Astrocyte (in vitro differentiated cells and primary cell): Measurements from ENCODE around the gene SLC9A9. TPM values are rescaled to one million over a fixed set of nuclear protein-coding genes. Genes with fewer than 3 reads are reported as not detected.
A peak's percentile ranks its signal among the peaks of the same experiment; 100 is the strongest.

Source experiments
- DNase-seq: peaks from one replicate; pipeline ENCODE4 v3.0.0-alpha.2; 2010; ENCODE audit warnings: low read depth
- FAIRE-seq: peaks from 2 replicates; lab custom pipeline; 2011; peaks lifted over from hg19 to GRCh38; lab: Jason Lieb, UNC
- H2AFZ ChIP-seq: 2 replicates; pipeline ENCODE4 v1.6.0; 2012; ENCODE audit warnings: low read depth, low read length, inconsistent platforms
- H3K27ac ChIP-seq: 2 replicates; pipeline ENCODE4 v1.5.1; 2011; ENCODE audit warnings: low read depth, low read length, inconsistent platforms
- H3K27me3 ChIP-seq: 2 replicates; pipeline ENCODE4 v1.6.0; 2011; ENCODE audit warnings: low read length, inconsistent platforms; ENCODE audit not compliant: insufficient read depth
- H3K36me3 ChIP-seq: 2 replicates; pipeline ENCODE4 v1.5.1; 2011; ENCODE audit warnings: low read length, inconsistent platforms; ENCODE audit not compliant: insufficient read depth
- H3K4me1 ChIP-seq: 2 replicates; pipeline ENCODE4 v1.5.1; 2011; ENCODE audit warnings: low read length, inconsistent platforms; ENCODE audit not compliant: insufficient read depth
- H3K4me2 ChIP-seq: 2 replicates; pipeline ENCODE4 v1.6.0; 2012; ENCODE audit warnings: low read length, inconsistent platforms
- H3K4me3 ChIP-seq: 2 replicates; pipeline ENCODE4 v1.5.1; 2011; ENCODE audit warnings: low read depth, mild to moderate bottlenecking, low read length, inconsistent platforms; ENCODE audit not compliant: insufficient read depth
- H3K79me2 ChIP-seq: 2 replicates; pipeline ENCODE4 v1.6.0; 2012; ENCODE audit warnings: mild to moderate bottlenecking, low read length, inconsistent platforms; ENCODE audit not compliant: insufficient read depth
- H3K9ac ChIP-seq: 2 replicates; pipeline ENCODE4 v1.6.0; 2012; ENCODE audit warnings: mild to moderate bottlenecking, low read length, inconsistent platforms
- H3K9me3 ChIP-seq: 2 replicates; pipeline ENCODE4 v1.5.1; 2012; ENCODE audit warnings: low read depth, mild to moderate bottlenecking, low read length, inconsistent platforms; ENCODE audit not compliant: insufficient read depth
- H4K20me1 ChIP-seq: 2 replicates; pipeline ENCODE4 v1.6.0; 2012; ENCODE audit warnings: low read length, inconsistent platforms; ENCODE audit not compliant: insufficient read depth
- H3K27ac Mint-ChIP-seq: one replicate; pipeline ENCODE4 v1.8.0; 2021; ENCODE audit warnings: mild to moderate bottlenecking, mixed read lengths; ENCODE audit not compliant: unreplicated experiment
- H3K27me3 Mint-ChIP-seq: one replicate; pipeline ENCODE4 v1.8.0; 2021; ENCODE audit warnings: low read depth, mixed read lengths; ENCODE audit not compliant: unreplicated experiment
- H3K36me3 Mint-ChIP-seq: one replicate; pipeline ENCODE4 v1.8.0; 2021; ENCODE audit warnings: low read depth, mixed read lengths; ENCODE audit not compliant: unreplicated experiment
- H3K4me1 Mint-ChIP-seq: one replicate; pipeline ENCODE4 v1.8.0; 2021; ENCODE audit warnings: low read depth, mixed read lengths; ENCODE audit not compliant: unreplicated experiment
- H3K4me3 Mint-ChIP-seq: one replicate; pipeline ENCODE4 v1.8.0; 2021; ENCODE audit warnings: mild to moderate bottlenecking, moderate library complexity, mixed read lengths; ENCODE audit not compliant: unreplicated experiment
- H3K9me3 Mint-ChIP-seq: one replicate; pipeline ENCODE4 v1.8.0; 2021; ENCODE audit warnings: mild to moderate bottlenecking, mixed read lengths; ENCODE audit not compliant: unreplicated experiment
- EZH2 ChIP-seq: IDR thresholded peaks from 2 replicates; pipeline ENCODE4 v1.6.1; 2012; ENCODE audit warnings: mild to moderate bottlenecking, low read length, inconsistent platforms; ENCODE audit not compliant: insufficient read depth
- total RNA-seq: library from RNA; stranded (reverse); gene quantifications from 2 replicates; pipeline ENCODE4 v1.2.1, GENCODE V29; 2021
- TF ChIP-seq, protein P1 (sequence below): IDR thresholded peaks from 2 replicates; pipeline ENCODE4 v1.5.1; 2011; ENCODE audit warnings: low read depth, mild to moderate bottlenecking, inconsistent platforms, low read length, moderate library complexity; ENCODE audit not compliant: insufficient read depth

The SLC9A9 gene
- total RNA-seq, 1 donor from 2014 or later = 1.5 TPM

DNA sequence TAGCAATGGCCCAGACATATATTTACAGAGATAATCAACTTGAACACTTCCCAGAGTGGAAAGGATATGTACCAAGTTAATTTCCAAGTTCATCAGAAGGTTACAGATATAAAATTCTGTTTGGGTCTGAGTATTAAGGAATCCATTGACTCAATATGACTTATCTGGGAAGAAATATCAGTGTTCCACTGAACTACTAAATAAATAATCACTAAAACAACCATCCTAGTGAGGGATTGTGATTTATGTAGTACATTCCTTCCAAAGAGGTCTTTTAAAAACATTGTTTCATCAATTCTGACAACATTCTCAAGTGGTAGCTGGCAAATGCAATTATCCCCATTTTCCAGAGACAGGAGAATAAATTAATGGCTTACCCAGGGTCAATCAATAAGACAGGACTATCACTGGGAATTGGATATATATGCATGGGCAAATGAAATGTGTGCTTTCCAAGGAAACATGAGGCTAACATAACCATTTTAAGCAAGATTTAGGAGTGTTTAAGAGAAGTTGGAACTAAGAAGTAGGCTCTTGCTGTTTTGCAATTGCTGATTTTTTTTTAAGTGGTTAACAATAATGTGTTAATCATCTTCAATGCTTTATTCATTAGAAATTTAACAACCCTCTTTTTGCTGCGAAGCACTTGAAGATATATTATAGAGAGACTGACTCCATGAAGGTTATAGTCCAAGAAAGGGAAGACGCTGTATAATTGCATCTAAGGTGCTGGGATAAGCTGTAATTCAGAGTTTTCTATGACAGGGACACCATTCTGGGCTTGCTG lies 37.9 kb downstream of the SLC9A9 start:
- Mint-ChIP-seq H3K27ac (no peak overlapping the region), H3K4me3 (no peak overlapping the region), H3K36me3 (no peaks in the 10 kb centered on the region), H3K4me1 (peaks cover 2% of the 10 kb centered on the region), H3K9me3 (no peaks in the 10 kb centered on the region), H3K27me3 (no peaks in the 10 kb centered on the region)
- H3K4me1 ChIP-seq = no peaks in the 10 kb centered on the region
- no peak overlapping the region for H3K4me3 ChIP-seq
- H3K9ac ChIP-seq = no peak overlapping the region
- TF ChIP-seq, protein P1, sequence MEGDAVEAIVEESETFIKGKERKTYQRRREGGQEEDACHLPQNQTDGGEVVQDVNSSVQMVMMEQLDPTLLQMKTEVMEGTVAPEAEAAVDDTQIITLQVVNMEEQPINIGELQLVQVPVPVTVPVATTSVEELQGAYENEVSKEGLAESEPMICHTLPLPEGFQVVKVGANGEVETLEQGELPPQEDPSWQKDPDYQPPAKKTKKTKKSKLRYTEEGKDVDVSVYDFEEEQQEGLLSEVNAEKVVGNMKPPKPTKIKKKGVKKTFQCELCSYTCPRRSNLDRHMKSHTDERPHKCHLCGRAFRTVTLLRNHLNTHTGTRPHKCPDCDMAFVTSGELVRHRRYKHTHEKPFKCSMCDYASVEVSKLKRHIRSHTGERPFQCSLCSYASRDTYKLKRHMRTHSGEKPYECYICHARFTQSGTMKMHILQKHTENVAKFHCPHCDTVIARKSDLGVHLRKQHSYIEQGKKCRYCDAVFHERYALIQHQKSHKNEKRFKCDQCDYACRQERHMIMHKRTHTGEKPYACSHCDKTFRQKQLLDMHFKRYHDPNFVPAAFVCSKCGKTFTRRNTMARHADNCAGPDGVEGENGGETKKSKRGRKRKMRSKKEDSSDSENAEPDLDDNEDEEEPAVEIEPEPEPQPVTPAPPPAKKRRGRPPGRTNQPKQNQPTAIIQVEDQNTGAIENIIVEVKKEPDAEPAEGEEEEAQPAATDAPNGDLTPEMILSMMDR = no peak
- no peak for TF ChIP-seq EZH2
- H3K27ac ChIP-seq = no peak overlapping the region
- no peaks in the 10 kb centered on the region for H3K79me2 ChIP-seq
- no peaks in the 10 kb centered on the region for H3K36me3 ChIP-seq
- H3K9me3 ChIP-seq = no peaks in the 10 kb centered on the region
- H3K4me2 ChIP-seq = no peak overlapping the region
- FAIRE-seq = no peak
- no peaks in the 10 kb centered on the region for H3K27me3 ChIP-seq
- no peak overlapping the region for H2AFZ ChIP-seq
- no peaks in the 10 kb centered on the region for H4K20me1 ChIP-seq
- peak; percentile 4 for DNase-seq

DNA sequence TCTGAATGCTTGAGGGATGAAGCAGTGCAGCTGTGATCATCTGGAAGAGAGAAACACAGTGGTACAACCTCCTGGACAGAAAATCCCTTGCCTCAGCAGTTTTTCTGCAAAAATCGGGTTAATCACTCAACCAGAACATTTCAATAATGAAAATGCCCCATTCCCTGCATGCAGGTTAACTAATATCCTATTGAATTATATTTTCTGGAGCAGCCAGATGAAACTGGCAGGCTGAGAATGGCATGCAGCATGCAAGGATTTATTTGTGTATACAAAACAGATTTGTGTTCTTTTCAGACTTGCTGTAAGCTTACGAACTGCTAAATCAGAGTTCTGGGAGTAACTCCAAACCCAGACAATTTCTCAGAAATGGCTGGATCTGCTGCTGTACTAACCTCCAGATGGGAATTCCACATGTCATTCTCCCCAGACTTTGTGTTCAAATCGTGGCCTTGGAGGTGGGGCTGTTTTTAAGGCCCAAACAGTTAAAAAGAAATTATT lies 39.1 kb downstream of the SLC9A9 start:
- DNase-seq = peak; percentile 19
- no peaks in the 10 kb centered on the region for H3K79me2 ChIP-seq
- H3K4me1 ChIP-seq = no peaks in the 10 kb centered on the region
- FAIRE-seq = no peak
- H3K9me3 Mint-ChIP-seq = no peaks in the 10 kb centered on the region
- TF ChIP-seq EZH2 = no peak
- TF ChIP-seq, protein P1 = no peak
- H3K4me2 ChIP-seq = no peak overlapping the region
- H3K27ac Mint-ChIP-seq = no peak overlapping the region
- peaks cover 2% of the 10 kb centered on the region for H3K4me1 Mint-ChIP-seq
- H3K9ac ChIP-seq = no peak overlapping the region
- no peaks in the 10 kb centered on the region for H3K36me3 Mint-ChIP-seq
- no peak overlapping the region for H3K27ac ChIP-seq
- H3K9me3 ChIP-seq = no peaks in the 10 kb centered on the region
- no peaks in the 10 kb centered on the region for H3K27me3 ChIP-seq
- no peaks in the 10 kb centered on the region for H3K36me3 ChIP-seq
- no peaks in the 10 kb centered on the region for H4K20me1 ChIP-seq
- H3K4me3 Mint-ChIP-seq = no peak overlapping the region
- H3K4me3 ChIP-seq = no peak overlapping the region
- no peaks in the 10 kb centered on the region for H3K27me3 Mint-ChIP-seq
- H2AFZ ChIP-seq = no peak overlapping the region

DNA sequence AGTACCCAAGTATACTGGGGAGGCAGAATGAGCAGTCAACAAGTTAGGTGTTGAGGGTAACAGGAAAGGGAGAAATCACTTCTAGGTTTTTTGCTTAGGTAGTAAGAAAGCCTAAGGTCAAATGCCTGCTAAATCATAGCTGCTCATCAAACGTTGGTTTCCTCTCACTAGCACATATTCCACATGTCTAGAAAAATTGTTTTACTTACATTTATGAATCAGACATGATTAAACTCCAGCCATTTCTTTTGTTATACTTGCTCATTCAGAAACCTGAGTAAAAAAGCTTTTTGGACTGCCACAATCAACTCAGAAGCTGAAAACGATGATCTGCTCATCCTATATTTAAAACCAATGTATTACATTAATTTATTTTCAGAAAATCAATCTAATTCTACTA lies 40.2 kb downstream of the SLC9A9 start:
- H3K27ac Mint-ChIP-seq = no peak overlapping the region

More for the DNA sequence above, 40.2 kb downstream of the SLC9A9 start:
- H3K4me1 Mint-ChIP-seq = peaks cover 2% of the 10 kb centered on the region
- H3K27me3 ChIP-seq = no peaks in the 10 kb centered on the region
- FAIRE-seq (no peak), DNase-seq (no peak)
- H3K27ac ChIP-seq = no peak overlapping the region
- H2AFZ ChIP-seq = no peak overlapping the region
- H3K4me1 ChIP-seq = no peaks in the 10 kb centered on the region
- H3K4me3 ChIP-seq = no peak overlapping the region
- H3K79me2 ChIP-seq = no peaks in the 10 kb centered on the region
- no peaks in the 10 kb centered on the region for H3K27me3 Mint-ChIP-seq
- TF ChIP-seq, protein P1 = no peak
- TF ChIP-seq EZH2 = no peak
- H3K36me3 Mint-ChIP-seq = no peaks in the 10 kb centered on the region
- H3K9ac ChIP-seq = no peak overlapping the region
- H3K4me3 Mint-ChIP-seq = no peak overlapping the region
- H4K20me1 ChIP-seq = no peaks in the 10 kb centered on the region
- H3K36me3 ChIP-seq = no peaks in the 10 kb centered on the region
- H3K9me3 Mint-ChIP-seq = no peaks in the 10 kb centered on the region
- no peaks in the 10 kb centered on the region for H3K9me3 ChIP-seq
- H3K4me2 ChIP-seq = no peak overlapping the region
